Measurements from ENCODE around the gene ADARB2. TPM values are rescaled to one million over a fixed set of nuclear protein-coding genes. Genes with fewer than 3 reads are reported as not detected.
A peak's percentile ranks its signal among the peaks of the same experiment; 100 is the strongest.

Gene ADARB2
- total RNA-seq, 6 donors from 2014 or later, result 0.69 to 5.2 (median 1.8) TPM

DNA sequence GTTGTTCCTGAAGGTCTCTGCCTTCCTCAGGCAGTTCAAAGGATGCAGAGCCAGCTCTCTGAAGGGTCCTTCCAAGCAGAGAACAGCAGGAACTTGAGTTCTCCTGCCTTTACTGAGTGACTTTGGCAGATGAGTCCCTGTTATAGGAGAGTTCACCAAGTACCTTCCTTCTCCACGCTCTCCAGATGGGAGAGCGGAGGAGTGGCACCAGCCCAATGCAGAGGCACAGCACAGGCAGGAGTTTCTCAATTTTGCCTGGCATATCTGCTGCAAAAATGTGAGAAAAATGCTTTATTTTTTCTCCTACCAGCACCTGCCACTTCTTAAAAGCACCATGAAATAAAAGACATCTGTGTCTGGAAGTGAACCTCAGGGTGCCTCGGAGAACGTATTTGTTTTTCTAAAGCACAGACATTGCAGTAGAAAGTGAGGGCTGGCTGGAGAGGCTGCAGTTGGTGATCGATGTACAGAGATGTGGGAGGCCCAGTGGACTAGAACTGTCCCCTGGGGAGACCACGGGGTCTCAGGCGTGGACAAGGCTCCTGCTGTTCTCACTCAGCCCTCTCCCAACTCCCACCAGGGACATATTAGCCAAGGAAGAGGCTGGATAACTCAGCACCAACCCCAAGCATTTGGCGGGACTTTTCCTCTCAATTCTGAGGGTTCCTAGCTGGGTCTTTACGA is 506.6 kb downstream of the ADARB2 start:
- TF ChIP-seq POLR2AphosphoS5 (IDR thresholded peaks at IDR 0.05) (no peak), POLR2A (IDR thresholded peaks at IDR 0.05) (no peak), EP300 (IDR thresholded peaks at IDR 0.05) (no peak)
- TF ChIP-seq, protein P1, sequence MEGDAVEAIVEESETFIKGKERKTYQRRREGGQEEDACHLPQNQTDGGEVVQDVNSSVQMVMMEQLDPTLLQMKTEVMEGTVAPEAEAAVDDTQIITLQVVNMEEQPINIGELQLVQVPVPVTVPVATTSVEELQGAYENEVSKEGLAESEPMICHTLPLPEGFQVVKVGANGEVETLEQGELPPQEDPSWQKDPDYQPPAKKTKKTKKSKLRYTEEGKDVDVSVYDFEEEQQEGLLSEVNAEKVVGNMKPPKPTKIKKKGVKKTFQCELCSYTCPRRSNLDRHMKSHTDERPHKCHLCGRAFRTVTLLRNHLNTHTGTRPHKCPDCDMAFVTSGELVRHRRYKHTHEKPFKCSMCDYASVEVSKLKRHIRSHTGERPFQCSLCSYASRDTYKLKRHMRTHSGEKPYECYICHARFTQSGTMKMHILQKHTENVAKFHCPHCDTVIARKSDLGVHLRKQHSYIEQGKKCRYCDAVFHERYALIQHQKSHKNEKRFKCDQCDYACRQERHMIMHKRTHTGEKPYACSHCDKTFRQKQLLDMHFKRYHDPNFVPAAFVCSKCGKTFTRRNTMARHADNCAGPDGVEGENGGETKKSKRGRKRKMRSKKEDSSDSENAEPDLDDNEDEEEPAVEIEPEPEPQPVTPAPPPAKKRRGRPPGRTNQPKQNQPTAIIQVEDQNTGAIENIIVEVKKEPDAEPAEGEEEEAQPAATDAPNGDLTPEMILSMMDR (IDR thresholded peaks at IDR 0.05), result no peak
- ATAC-seq (ENCODE audit: low FRiP score in 2 of 2) (peak in 1 of 2 donors; percentile 11), DNase-seq (no peak)
- Histone ChIP-seq H3K36me3 (no peaks in the 10 kb centered on the region), H3K27ac (no peak overlapping the region), H3K9me3 (no peaks in the 10 kb centered on the region), H3K4me3 (no peak overlapping the region), H3K27me3 (no peaks in the 10 kb centered on the region), H3K4me1 (no peaks in the 10 kb centered on the region)
- 72 to 77% methylated on average over 9 of the region's 9 CpGs for WGBS, 2 donors

DNA sequence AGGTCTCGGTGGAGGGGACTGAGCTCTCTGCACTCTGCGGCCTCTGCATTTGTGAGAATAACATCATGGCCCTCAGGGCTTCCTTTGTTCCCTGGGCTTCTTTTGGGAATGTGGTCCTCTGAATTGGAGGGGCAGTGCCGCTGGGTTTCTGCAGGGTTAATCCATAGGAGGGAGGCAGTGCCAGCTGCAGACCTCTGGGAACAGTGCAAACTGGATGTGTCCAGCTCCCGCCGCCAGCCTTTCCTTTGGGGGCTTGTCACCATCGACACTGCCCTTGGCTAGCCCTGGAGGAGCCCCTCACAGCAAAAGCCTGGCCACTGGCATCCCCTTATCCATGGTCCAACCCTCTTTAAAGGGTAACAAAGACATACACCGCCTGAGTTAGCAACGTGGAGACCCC is 507.2 kb downstream of the ADARB2 start:
- no peak overlapping the region for H3K4me3 ChIP-seq
- TF ChIP-seq POLR2AphosphoS5 (IDR thresholded peaks at IDR 0.05), result no peak
- no peak for TF ChIP-seq POLR2A (IDR thresholded peaks at IDR 0.05)
- TF ChIP-seq, protein P1 (IDR thresholded peaks at IDR 0.05), result no peak
- TF ChIP-seq EP300 (IDR thresholded peaks at IDR 0.05), result no peak
- 78 to 84% methylated on average over 4 to 8 of the region's 8 CpGs for WGBS, 2 donors
- ATAC-seq (ENCODE audit: low FRiP score in 2 of 2), result no peak
- no peaks in the 10 kb centered on the region for H3K4me1 ChIP-seq
- no peaks in the 10 kb centered on the region for H3K36me3 ChIP-seq
- H3K9me3 ChIP-seq, result no peaks in the 10 kb centered on the region
- H3K27me3 ChIP-seq, result no peaks in the 10 kb centered on the region
- no peak overlapping the region for H3K27ac ChIP-seq
- DNase-seq, result no peak

DNA sequence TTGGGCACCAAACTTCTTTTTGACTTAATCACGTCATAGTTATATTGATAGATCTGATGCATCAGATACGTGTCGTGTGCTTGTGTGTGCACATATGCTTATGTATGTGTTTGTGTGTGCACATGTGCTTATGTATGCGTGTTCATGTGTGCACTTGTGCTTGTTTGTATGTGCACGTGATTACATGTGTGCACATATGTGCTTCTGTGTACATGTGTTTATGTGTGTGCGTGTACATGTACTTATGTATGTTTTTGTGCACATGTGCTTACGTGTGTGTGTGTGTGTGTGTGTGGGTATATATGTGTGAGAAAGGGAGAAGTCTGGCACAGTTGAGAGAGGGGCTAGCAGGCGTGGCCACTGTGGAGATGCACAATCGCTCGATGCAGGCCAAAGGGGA is 507.8 kb downstream of the ADARB2 start:
- ATAC-seq (ENCODE audit: low FRiP score in 2 of 2) (no peak), DNase-seq (no peak)
- Histone ChIP-seq H3K4me3 (no peak overlapping the region), H3K4me1 (no peaks in the 10 kb centered on the region), H3K27ac (no peak overlapping the region), H3K27me3 (no peaks in the 10 kb centered on the region), H3K36me3 (no peaks in the 10 kb centered on the region), H3K9me3 (no peaks in the 10 kb centered on the region)
- TF ChIP-seq POLR2A (IDR thresholded peaks at IDR 0.05) (no peak), POLR2AphosphoS5 (IDR thresholded peaks at IDR 0.05) (no peak), EP300 (IDR thresholded peaks at IDR 0.05) (no peak)
- TF ChIP-seq, protein P1 (IDR thresholded peaks at IDR 0.05), result no peak
- WGBS, 2 donors, result 89% methylated on average over 10 of the region's 10 CpGs

DNA sequence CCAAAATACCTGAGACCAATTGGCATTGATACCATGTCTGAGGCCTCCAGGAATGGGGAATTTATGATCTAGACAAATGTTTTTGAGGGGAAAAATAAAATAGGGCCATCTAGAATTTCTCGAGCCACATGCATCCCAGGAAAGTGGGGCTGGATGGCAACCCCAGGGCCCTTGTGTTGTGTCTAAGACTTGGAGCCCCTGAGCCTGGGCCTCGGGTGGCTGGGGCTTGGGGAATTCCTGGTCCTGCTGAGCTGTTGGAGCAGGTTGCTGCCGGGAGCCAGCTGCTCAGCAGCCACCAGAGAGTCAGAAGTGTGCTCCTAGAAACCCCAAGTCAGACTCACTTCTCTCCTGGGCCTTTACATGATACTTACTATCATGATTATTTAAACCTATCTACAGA is 508.2 kb downstream of the ADARB2 start:
- Histone ChIP-seq H3K27ac (no peak overlapping the region), H3K4me1 (no peaks in the 10 kb centered on the region), H3K36me3 (no peaks in the 10 kb centered on the region), H3K4me3 (no peak overlapping the region), H3K27me3 (no peaks in the 10 kb centered on the region), H3K9me3 (no peaks in the 10 kb centered on the region)
- DNase-seq, result no peak
- 77 to 79% methylated on average over 3 of the region's 3 CpGs for WGBS, 2 donors
- no peak for ATAC-seq (ENCODE audit: low FRiP score in 2 of 2)
- TF ChIP-seq EP300 (IDR thresholded peaks at IDR 0.05) (no peak), POLR2AphosphoS5 (IDR thresholded peaks at IDR 0.05) (no peak), POLR2A (IDR thresholded peaks at IDR 0.05) (no peak)
- TF ChIP-seq, protein P1 (IDR thresholded peaks at IDR 0.05), result no peak

DNA sequence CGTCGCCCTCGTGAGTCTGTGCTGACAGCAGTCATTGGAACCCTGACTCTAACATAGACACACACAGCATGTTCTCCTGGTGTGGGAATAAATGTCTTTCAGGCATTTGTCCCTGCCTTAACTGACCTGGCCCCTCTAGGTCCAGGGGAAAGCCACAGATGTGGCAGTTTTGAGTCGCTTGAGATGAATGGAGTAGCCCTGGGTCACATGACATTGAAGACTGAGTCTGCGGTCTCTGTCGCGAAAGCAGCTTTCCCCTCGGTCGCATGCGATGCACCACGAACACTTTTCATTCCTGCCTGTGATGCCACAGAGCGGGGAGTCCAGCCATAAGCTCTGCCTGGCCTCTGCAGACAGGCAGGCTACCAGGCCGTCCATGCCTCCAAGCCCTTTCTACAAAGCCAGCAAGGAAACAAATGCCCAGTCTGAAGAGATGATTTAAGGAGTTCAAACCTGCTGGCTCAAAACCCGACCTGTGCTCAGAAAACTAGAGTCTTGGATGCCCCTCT is 508.8 kb downstream of the ADARB2 start:
- no peaks in the 10 kb centered on the region for H3K9me3 ChIP-seq
- no peak for ATAC-seq (ENCODE audit: low FRiP score in 2 of 2)
- no peaks in the 10 kb centered on the region for H3K36me3 ChIP-seq
- H3K27me3 ChIP-seq, result no peaks in the 10 kb centered on the region
- H3K27ac ChIP-seq, result no peak overlapping the region
- no peak overlapping the region for H3K4me3 ChIP-seq
- WGBS, 2 donors, result 91 to 93% methylated on average over 12 to 14 of the region's 14 CpGs
- TF ChIP-seq POLR2A (IDR thresholded peaks at IDR 0.05) (no peak), POLR2AphosphoS5 (IDR thresholded peaks at IDR 0.05) (no peak), EP300 (IDR thresholded peaks at IDR 0.05) (no peak)
- TF ChIP-seq, protein P1 (IDR thresholded peaks at IDR 0.05), result no peak
- no peaks in the 10 kb centered on the region for H3K4me1 ChIP-seq
- no peak for DNase-seq
